Ascending aorta (tissue), 2 donors: Measurements from ENCODE around the gene TNPO1. TPM values are rescaled to one million over a fixed set of nuclear protein-coding genes. Genes with fewer than 3 reads are reported as not detected.

ENCODE experiments used
- DNase-seq, 2 donors: peaks; one replicate each; pipeline ENCODE4 v3.0.0-alpha.2; 2019; ENCODE audit warnings: low spot score in 2 of 2
- H3K27ac ChIP-seq, 2 donors: fragments of 200-600 bp; sonication (generic); one replicate each; pipeline ENCODE4 v1.5.1; 2016 to 2017; ENCODE audit warnings: mild to moderate bottlenecking in 1 of 2
- H3K27me3 ChIP-seq: fragments of 200-600 bp; sonication (generic); one replicate; pipeline ENCODE4 v1.5.1; 2017
- H3K36me3 ChIP-seq, 2 donors: fragments of 200-600 bp; sonication (generic); one replicate each; pipeline ENCODE4 v1.5.1; 2016
- H3K4me1 ChIP-seq, 2 donors: fragments of 200-600 bp; sonication (generic); one replicate each; pipeline ENCODE4 v1.5.1; 2016 to 2017; ENCODE audit warnings: mild to moderate bottlenecking in 1 of 2
- H3K4me3 ChIP-seq, 2 donors: fragments of 200-600 bp; sonication (generic); one replicate each; pipeline ENCODE4 v1.5.1; 2016 to 2017; ENCODE audit warnings: mild to moderate bottlenecking in 1 of 2
- H3K9me3 ChIP-seq, 2 donors: fragments of 200-600 bp; sonication (generic); one replicate each; pipeline ENCODE4 v1.5.1; 2016
- CTCF ChIP-seq, 3 experiments: fragments of 200-600 bp in 2 of 3; fragments of 450-650 bp in 1 of 3; sonication (generic) in 2 of 3; IDR thresholded peaks; one replicate each; pipeline ENCODE4 v1.5.1; 2016 to 2019; ENCODE audit warnings: antibody characterized with exemption in 3 of 3, mild to moderate bottlenecking in 1 of 3, moderate library complexity in 1 of 3
- intact Hi-C: fragments of 100-400 bp; cut with DNase I; formaldehyde crosslinking; loops from one replicate; pipeline ENCODE4 v1.15.1; 2023
- total RNA-seq: library from RNA; depleted of rRNA; stranded (reverse); fragments of >200 nt; gene quantifications from one replicate; pipeline ENCODE4 v1.1.0, GENCODE V29; 2016

The TNPO1 gene
- total RNA-seq, 1 donor from 2014 or later = 48.5 TPM

GRCh38 chr5:72956324-72957140, 140.1 kb downstream of the TNPO1 start:
- Histone ChIP-seq H3K4me3 (peak overlapping the region; percentile 83 to 95), H3K27me3 (no peaks in the 10 kb centered on the region), H3K27ac (peak overlapping the region; percentile 97 to 98), H3K36me3 (no peaks in the 10 kb centered on the region), H3K4me1 (peaks cover 0 to 22% of the 10 kb centered on the region in 2 donors), H3K9me3 (no peaks in the 10 kb centered on the region)
- DNase-seq = peak in 1 of 2 donors; percentile 72
- intact Hi-C loops = loop anchor here (5.0 kb wide), 2 partner anchors 66 to 109 kb away; no protein-coding TSS in a partner anchor
- TF ChIP-seq CTCF (IDR thresholded peaks at IDR 0.05) = no peak

GRCh38 chr5:72957337-72957736, 140.9 kb downstream of the TNPO1 start:
- peak overlapping the region; percentile 83 to 95 for H3K4me3 ChIP-seq
- H3K27me3 ChIP-seq = no peaks in the 10 kb centered on the region
- no peak for TF ChIP-seq CTCF (IDR thresholded peaks at IDR 0.05)
- intact Hi-C loops = loop anchor here (5.0 kb wide), 2 partner anchors 65 to 110 kb away; no protein-coding TSS in a partner anchor
- no peak for DNase-seq
- peak overlapping the region; percentile 97 to 98 for H3K27ac ChIP-seq
- no peaks in the 10 kb centered on the region for H3K36me3 ChIP-seq
- H3K4me1 ChIP-seq = peaks cover 0 to 22% of the 10 kb centered on the region in 2 donors
- H3K9me3 ChIP-seq = no peaks in the 10 kb centered on the region

GRCh38 chr5:72959257-72959656, 142.8 kb downstream of the TNPO1 start:
- intact Hi-C loops = loop anchor here (5.0 kb wide), 2 partner anchors 63 to 112 kb away; no protein-coding TSS in a partner anchor

More at GRCh38 chr5:72959257-72959656, 142.8 kb downstream of the TNPO1 start:
- no peak for TF ChIP-seq CTCF (IDR thresholded peaks at IDR 0.05)
- Histone ChIP-seq H3K4me1 (peaks cover 0 to 12% of the 10 kb centered on the region in 2 donors), H3K36me3 (no peaks in the 10 kb centered on the region), H3K9me3 (no peaks in the 10 kb centered on the region), H3K27ac (no peak overlapping the region), H3K4me3 (no peak overlapping the region), H3K27me3 (no peaks in the 10 kb centered on the region)
- DNase-seq = no peak

Other genes with a start within 250 kb of the TNPO1 start
- gene FCHO2, start 139.4 kb downstream of the TNPO1 start, total RNA-seq = 10.7 TPM